ENCODE results near the gene TJP1.

Gene TJP1

DNA sequence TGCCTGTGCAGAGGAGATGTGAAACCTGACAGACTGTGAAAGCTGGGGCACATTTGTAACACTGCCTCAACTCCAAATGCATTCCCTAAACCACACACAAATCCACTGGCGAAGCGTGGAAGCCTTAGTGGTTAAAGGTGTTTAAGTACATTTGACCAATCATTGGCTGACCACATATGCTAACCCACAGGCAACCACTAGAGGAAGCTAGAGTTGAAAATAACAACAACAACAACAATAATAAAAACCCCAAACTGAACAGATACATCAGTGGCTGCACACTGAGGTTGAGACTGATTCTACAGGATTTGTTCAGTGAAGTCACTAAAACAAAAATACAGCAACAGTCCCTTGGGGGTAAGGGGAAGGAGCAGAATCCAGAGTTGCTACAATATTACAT lies 129.7 kb downstream of the TJP1 start:
- peaks cover 0 to 9% of the 10 kb centered on the region in 2 donors for H3K27me3 Mint-ChIP-seq
- H3K9me3 Mint-ChIP-seq = peaks cover 0 to 10% of the 10 kb centered on the region in 2 donors
- no peak for ATAC-seq (replicated peaks)
- H3K36me3 Mint-ChIP-seq (ENCODE audit: insufficient read depth) = no peaks in the 10 kb centered on the region
- no peaks in the 10 kb centered on the region for H3K4me1 Mint-ChIP-seq (ENCODE audit: low read depth in 2 of 2)
- DNase-seq = no peak
- no peak overlapping the region for H3K4me3 Mint-ChIP-seq
- H3K27ac Mint-ChIP-seq = no peak overlapping the region

DNA sequence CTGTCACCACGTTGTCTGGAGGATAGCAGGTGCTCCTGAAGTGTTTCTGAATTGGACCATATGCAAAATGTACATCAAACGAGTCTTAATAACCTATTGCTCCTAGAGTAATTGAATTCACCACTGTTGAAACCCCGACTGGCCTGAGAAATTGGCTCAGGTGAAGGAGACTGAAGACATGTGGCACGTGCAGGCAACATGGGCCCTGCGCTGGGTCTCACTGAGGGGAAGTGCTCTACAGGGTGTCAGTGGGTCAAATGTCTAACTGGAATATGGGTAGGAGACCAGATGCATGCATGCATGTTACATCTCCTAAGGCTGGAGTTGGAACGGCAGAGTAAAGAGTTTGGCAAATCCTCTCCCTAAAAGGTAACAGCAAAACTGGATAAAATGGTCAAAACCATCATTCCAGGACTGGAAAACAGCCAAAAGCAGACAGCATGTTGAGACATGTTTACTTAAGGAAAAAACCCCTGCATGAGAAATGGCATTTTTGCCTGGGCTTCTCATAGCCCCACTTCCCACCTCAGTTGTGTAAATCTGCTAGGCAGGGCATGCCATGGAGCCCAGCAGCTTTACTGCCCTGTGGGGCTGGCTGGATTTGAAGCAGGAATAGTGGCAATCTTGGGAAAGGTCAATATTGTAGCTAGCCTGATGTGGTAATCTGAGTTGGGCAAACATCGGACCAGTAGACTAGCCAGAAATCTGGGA lies 131.3 kb downstream of the TJP1 start:
- Mint-ChIP-seq H3K36me3 (ENCODE audit: insufficient read depth) (no peaks in the 10 kb centered on the region), H3K4me3 (no peak overlapping the region), H3K4me1 (ENCODE audit: low read depth in 2 of 2) (no peaks in the 10 kb centered on the region), H3K27me3 (peaks cover 0 to 9% of the 10 kb centered on the region in 2 donors), H3K9me3 (peaks cover 0 to 10% of the 10 kb centered on the region in 2 donors), H3K27ac (no peak overlapping the region)
- no peak for ATAC-seq (replicated peaks)
- no peak for DNase-seq

DNA sequence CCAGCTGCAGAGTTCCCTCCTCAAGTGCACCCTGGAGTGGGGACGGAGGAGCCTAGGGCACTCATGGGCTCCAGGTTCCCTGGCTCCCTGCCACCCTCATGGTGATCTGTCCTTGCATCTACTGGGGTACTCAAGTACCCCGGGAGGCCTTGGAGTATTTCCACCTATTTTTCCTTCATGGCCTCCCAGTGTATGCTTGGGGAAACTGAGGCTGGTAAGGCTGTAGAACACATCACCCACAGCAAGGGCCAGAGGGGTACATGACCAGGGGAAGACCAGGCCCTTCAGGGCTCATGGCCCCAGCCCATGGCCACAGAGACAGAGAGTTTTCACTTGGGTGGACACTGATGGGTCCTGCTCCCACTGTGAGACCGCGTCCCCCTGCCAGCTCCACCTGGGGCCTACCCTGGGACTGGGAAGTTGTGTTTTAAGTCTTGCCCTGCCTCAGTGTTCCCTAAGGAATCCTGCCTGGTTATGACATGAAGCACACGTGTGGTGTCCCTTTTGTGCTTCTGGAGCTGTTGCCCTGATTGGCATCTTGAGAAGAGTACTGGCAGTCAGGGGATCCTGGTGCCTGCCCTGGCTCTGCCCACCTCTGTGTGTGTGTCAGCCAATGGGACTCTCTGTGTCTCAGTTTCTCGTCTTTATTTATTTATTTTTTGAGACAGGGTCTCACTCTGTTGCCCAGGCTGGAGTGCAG lies 132.8 kb downstream of the TJP1 start:
- no peaks in the 10 kb centered on the region for H3K36me3 Mint-ChIP-seq (ENCODE audit: insufficient read depth)
- ATAC-seq (replicated peaks) = no peak
- no peaks in the 10 kb centered on the region for H3K4me1 Mint-ChIP-seq (ENCODE audit: low read depth in 2 of 2)
- H3K27me3 Mint-ChIP-seq = peaks cover 0 to 9% of the 10 kb centered on the region in 2 donors
- no peak overlapping the region for H3K27ac Mint-ChIP-seq
- H3K4me3 Mint-ChIP-seq = no peak overlapping the region
- H3K9me3 Mint-ChIP-seq = peaks cover 0 to 6% of the 10 kb centered on the region in 2 donors
- no peak for DNase-seq

DNA sequence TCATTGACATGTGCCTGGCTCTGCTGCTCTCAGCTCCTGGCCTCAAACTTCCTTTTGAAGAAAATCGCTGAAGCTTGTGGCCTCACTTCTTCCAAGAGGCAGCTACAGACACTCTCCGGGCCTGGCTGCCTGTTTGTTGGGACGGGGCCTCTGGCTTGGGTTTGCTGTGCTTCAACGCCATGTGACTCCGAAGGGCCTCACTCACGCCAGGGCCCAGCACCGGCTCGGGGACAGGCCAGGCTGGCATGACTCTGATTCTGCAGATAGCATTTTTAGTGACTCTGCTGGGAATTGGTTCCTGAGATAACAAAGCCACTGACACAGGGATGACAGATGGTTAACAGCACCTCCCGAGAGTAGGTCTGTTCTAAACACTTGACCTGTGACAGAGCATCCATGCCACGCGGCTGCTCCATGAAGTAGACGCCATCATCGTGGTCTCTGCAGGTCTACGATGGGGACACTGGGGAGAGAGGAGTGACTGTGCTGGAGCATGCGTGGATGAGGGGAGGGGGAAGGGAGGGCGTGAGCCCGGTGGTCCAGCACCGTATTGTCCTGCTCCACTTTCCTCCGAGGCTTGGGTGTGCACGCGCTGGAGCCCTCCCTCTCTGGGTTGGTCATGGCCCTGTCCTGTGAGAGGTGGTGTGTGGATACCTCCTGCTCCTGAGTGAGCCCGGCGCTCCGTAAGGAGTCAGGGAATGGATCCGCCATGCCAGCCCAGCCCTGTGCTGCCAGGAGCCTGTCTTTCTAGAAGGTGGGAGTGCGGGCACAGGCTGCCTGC lies 133.6 kb downstream of the TJP1 start:
- Mint-ChIP-seq H3K4me1 (ENCODE audit: low read depth in 2 of 2) (no peaks in the 10 kb centered on the region), H3K27me3 (peaks cover 0 to 9% of the 10 kb centered on the region in 2 donors), H3K4me3 (no peak overlapping the region), H3K36me3 (ENCODE audit: insufficient read depth) (no peaks in the 10 kb centered on the region), H3K27ac (no peak overlapping the region), H3K9me3 (peaks cover 0 to 6% of the 10 kb centered on the region in 2 donors)
- DNase-seq (no peak), ATAC-seq (replicated peaks) (no peak)

DNA sequence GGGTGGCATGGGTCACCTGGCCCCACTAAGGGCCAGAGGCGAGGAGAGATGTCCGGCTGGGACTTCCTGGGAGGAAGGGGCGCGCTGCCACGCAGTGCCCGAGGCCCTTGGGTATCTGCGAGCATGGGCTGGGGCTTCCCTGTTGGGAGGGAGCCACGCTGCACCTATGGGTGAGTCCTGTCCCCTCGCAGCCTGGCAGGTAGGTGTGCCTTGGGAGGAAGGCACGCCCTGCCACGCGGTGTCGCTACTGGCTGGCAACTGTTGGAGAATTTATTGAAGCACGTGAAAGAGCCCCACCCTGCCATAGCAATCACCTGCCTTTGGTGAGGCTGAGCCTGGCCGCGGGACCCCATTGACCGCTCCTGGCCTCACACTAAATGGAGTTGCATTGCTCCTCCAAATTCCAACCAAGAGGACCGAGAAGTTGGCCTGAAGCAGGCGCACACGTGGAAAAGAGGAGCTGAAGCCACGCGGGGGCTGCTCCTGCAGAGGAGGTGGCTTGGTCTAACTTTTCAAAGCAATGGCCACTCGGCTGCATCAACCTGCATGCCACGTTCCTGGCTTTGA lies 134.2 kb downstream of the TJP1 start:
- Mint-ChIP-seq H3K4me1 (ENCODE audit: low read depth in 2 of 2) (no peaks in the 10 kb centered on the region), H3K27me3 (peaks cover 2 to 9% of the 10 kb centered on the region in 2 donors), H3K36me3 (ENCODE audit: insufficient read depth) (no peaks in the 10 kb centered on the region), H3K4me3 (no peak overlapping the region), H3K9me3 (peaks cover 0 to 6% of the 10 kb centered on the region in 2 donors), H3K27ac (no peak overlapping the region)
- DNase-seq (no peak), ATAC-seq (replicated peaks) (no peak)

DNA sequence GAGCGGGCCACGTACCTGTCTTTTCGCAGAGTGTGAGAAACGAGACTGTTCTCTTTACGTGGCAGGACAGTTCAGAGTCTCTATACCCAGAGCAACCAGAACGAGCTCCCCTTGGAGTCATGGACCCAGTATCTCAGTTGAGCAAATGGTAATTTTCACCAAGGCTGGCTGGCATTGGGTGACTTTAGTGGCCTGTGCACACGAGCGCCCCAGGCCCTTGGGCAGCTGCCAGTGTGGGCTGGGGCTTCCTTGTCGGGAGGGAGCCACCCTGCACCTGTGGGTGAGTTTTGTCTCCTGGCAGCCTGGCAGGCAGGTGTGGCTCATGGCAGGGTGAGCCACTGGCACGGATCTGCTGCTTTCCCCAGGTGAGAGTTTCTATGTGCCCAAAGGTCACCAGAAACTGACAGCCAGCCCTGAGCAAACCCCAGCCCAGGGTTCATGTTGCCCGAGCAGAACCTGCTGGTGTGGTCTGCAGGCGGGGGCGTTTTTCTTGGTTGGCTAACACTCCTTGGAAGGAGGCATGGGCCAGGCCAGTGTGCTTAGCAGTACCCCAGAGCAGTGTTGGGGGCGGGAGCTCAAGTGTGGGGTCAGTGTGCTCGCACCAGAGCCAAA lies 135.0 kb downstream of the TJP1 start:
- Mint-ChIP-seq H3K36me3 (ENCODE audit: insufficient read depth) (no peaks in the 10 kb centered on the region), H3K9me3 (peaks cover 0 to 2% of the 10 kb centered on the region in 2 donors), H3K27me3 (peaks cover 5 to 9% of the 10 kb centered on the region in 2 donors), H3K4me3 (no peak overlapping the region), H3K4me1 (ENCODE audit: low read depth in 2 of 2) (no peaks in the 10 kb centered on the region), H3K27ac (no peak overlapping the region)
- ATAC-seq (replicated peaks) = no peak
- DNase-seq = no peak

DNA sequence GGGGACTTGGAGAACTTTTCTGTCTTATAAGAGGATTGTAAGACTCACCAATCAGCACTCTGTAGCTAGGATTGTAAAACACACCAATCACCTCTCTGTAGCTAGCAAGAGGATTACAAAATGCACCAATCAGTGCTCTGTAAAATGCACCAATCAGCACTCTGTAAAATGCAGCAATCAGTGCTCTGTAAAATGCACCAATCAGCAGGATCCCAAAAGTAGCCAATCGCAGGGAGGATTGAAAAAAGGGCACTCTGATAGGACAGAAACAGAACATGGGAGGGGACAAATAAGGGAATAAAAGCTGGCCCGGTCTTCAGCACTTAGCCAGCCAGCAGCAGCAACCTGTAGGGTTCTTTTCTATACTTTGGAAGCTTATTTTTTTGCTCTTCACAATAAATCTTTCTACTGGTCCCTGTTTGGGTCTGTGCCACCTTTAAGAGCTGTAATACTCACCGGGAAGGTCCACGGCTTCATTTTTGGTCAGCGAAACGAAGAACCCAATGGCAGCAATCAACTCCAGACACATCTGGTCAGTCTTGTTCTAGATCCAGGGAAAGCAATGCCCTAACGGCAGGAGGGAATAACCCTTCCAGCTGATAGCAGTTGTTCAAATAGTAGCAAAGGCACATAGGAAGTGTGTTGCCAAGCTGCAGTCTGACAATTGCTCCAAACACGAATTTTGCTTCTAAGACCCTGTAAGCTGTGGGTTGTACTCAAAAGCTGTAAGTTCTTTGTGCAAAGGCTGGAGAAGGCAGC lies 135.6 kb downstream of the TJP1 start:
- no peaks in the 10 kb centered on the region for H3K36me3 Mint-ChIP-seq (ENCODE audit: insufficient read depth)
- DNase-seq (no peak), ATAC-seq (replicated peaks) (no peak)
- H3K27me3 Mint-ChIP-seq = peaks cover 5 to 9% of the 10 kb centered on the region in 2 donors
- no peaks in the 10 kb centered on the region for H3K4me1 Mint-ChIP-seq (ENCODE audit: low read depth in 2 of 2)
- H3K27ac Mint-ChIP-seq = no peak overlapping the region
- no peak overlapping the region for H3K4me3 Mint-ChIP-seq
- H3K9me3 Mint-ChIP-seq = no peaks in the 10 kb centered on the region

DNA sequence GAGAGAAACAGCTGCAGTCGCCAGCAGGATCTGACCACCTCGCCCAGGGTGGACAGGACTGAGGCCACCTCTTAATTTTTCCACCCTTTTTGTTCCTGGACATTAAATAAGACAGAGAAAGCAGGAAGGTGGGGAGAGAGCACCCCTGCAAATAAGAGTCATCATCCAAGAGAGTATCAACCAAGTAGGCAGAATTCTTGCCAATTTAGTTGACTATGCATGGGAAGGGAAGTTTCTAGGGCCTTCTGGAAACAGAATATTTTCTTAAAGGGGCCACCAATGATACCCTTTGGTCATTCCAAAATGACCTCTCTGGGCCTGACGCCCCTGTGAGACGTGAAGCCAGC lies 136.2 kb downstream of the TJP1 start:
- DNase-seq = no peak
- Mint-ChIP-seq H3K9me3 (no peaks in the 10 kb centered on the region), H3K4me3 (no peak overlapping the region)

DNA sequence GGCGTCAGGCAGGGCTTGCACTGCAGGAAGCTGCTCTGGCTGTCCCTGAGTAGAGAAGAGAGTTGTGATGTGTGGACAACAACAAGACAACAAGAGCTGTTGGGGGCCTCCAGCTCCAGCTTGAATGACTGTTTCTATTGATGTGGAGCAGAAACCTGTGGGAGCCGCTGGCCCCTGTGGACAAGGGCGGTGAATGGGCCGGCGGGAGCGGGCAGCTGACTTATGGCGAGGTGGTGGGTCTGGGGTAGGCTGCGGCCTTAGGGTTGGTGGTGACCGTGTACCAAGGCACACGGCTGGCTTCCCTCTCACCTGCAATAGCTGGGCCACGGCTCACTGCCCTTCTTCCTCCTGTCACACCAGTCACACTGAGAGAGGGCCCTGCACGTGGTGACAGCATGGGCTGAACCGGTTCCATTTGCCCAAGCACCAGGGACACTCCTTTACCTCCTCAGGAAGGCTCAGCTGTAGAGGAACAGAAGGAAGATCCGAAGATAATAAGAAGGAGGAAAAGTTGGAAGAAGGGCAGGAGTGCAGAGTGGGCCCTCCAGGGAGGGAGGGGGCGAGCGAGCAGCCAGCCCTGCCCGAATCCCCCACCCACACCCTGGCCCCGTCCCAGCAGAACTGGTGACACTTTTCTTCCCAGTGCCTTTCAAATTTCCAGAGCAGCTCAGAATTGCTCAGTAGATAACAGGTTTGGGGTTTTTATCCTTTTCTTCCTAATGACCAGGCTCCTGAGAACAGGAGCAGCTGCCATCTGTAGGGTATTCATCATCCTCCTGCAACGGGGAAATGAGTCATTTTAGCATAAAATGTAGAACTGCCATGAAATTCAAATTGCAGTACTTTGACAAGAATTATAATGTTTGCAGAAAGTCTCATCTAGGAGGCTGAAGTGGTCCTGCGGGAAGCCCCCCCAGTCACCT lies 136.9 kb downstream of the TJP1 start:
- peaks cover 0 to 5% of the 10 kb centered on the region in 2 donors for H3K27me3 Mint-ChIP-seq
- ATAC-seq (replicated peaks) (no peak), DNase-seq (no peak)
- no peaks in the 10 kb centered on the region for H3K36me3 Mint-ChIP-seq (ENCODE audit: insufficient read depth)
- no peaks in the 10 kb centered on the region for H3K9me3 Mint-ChIP-seq
- no peak overlapping the region for H3K27ac Mint-ChIP-seq
- H3K4me3 Mint-ChIP-seq = no peak overlapping the region
- H3K4me1 Mint-ChIP-seq (ENCODE audit: low read depth in 2 of 2) = no peaks in the 10 kb centered on the region

More for the DNA sequence above, 136.2 kb downstream of the TJP1 start:
- peaks cover 3 to 5% of the 10 kb centered on the region in 2 donors for H3K27me3 Mint-ChIP-seq
- no peaks in the 10 kb centered on the region for H3K36me3 Mint-ChIP-seq (ENCODE audit: insufficient read depth)
- ATAC-seq (replicated peaks) = no peak
- H3K4me1 Mint-ChIP-seq (ENCODE audit: low read depth in 2 of 2) = no peaks in the 10 kb centered on the region
- no peak overlapping the region for H3K27ac Mint-ChIP-seq

DNA sequence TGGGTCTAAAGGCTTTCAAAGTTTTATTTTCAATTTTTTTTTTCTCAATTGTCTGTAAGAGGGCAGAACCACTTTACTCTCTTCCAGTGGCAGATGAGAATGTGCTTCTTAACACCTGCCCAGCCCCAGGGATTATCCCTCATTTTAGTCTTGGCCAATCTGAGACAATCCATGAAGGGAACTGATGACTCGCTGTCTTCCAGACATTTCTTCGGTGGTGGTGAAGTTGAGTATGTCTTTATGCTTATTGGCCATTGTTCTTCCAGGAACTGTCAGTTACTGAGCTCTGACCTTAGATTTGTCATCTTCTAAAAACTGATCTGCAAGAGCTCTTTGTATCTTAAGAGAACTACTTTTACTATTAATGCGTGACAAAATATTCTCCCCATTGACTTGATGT lies 139.5 kb downstream of the TJP1 start:
- H3K36me3 Mint-ChIP-seq (ENCODE audit: insufficient read depth) = no peaks in the 10 kb centered on the region
- H3K27me3 Mint-ChIP-seq = peaks cover 6 to 7% of the 10 kb centered on the region in 2 donors
- H3K4me3 Mint-ChIP-seq = no peak overlapping the region
- ATAC-seq (replicated peaks) (no peak), DNase-seq (no peak)
- no peaks in the 10 kb centered on the region for H3K4me1 Mint-ChIP-seq (ENCODE audit: low read depth in 2 of 2)
- no peak overlapping the region for H3K27ac Mint-ChIP-seq
- no peaks in the 10 kb centered on the region for H3K9me3 Mint-ChIP-seq

DNA sequence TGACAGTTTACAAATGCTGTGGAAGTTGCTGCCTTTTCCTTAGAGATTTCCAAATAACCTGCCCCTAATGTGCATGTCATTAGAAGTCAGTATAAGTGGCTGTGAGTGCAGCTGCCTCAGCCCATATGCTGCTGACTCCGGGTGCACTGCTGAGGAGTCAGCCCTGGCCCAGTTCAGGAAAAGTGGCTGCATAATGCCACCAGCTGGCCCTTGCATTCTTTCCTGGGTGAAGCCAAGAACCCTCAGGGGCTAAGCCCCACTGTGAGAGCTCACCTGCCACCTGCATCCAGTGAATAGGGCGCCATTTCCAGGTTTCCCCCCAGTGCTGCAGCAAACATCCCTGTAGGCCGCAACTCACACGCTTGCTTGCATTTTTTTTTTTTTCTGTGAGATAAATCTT lies 139.9 kb downstream of the TJP1 start:
- Mint-ChIP-seq H3K27me3 (peaks cover 10 to 11% of the 10 kb centered on the region in 2 donors), H3K27ac (no peak overlapping the region)

DNA sequence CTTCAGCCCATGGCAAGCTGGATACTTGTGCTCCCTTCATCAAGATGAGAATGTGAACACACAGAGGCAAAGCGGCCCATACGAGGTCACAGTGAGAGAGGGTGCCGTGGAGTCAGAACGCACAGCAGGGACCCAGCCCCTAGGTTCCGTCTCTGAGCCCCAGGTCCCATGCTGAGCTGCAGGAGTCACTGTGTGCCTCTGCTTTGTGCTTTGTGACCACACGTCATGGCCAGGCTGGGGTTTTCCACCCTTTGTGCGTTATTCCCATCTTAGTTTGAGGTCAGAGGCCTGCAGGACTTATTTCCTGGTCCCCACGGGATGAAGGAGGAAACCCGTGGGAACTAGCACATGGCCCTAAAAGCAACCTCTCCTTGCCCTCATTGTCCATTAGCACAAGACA lies 140.3 kb downstream of the TJP1 start:
- no peak for ATAC-seq (replicated peaks)
- no peak for DNase-seq
- Mint-ChIP-seq H3K4me3 (no peak overlapping the region), H3K9me3 (no peaks in the 10 kb centered on the region), H3K4me1 (ENCODE audit: low read depth in 2 of 2) (peaks cover 0 to 4% of the 10 kb centered on the region in 2 donors), H3K27me3 (peaks cover 14% of the 10 kb centered on the region in 2 donors), H3K27ac (no peak overlapping the region), H3K36me3 (ENCODE audit: insufficient read depth) (no peaks in the 10 kb centered on the region)

More for the DNA sequence above, 139.9 kb downstream of the TJP1 start:
- Mint-ChIP-seq H3K4me3 (no peak overlapping the region), H3K36me3 (ENCODE audit: insufficient read depth) (no peaks in the 10 kb centered on the region), H3K4me1 (ENCODE audit: low read depth in 2 of 2) (peaks cover 0 to 3% of the 10 kb centered on the region in 2 donors), H3K9me3 (no peaks in the 10 kb centered on the region)
- DNase-seq (no peak), ATAC-seq (replicated peaks) (no peak)

Data from effector memory CD8-positive, alpha-beta T cell (primary cell).